T-helper 1 cell treated with Interleukin-12 subunit alpha and Interleukin-12 subunit beta and Interleukin-4 antibody, amounts not matched to agents 30 μg/mL and 1 μg/mL, for 36 hours (primary cell): ENCODE measurements around the gene ESYT3.
A peak's percentile ranks its signal among the peaks of the same experiment; 100 is the strongest.
"Not testable (repeated sequence)": the region's sequence is repeated elsewhere in the genome, so short reads cannot be mapped to it uniquely, and the experiment has no call there.

Experiments used
- H3K27ac Mint-ChIP-seq: one replicate; pipeline ENCODE4 v1.8.0; 2021; ENCODE audit warnings: mild to moderate bottlenecking, mixed read lengths
- H3K27me3 Mint-ChIP-seq: one replicate; pipeline ENCODE4 v1.8.0; 2021; ENCODE audit warnings: low read depth, mixed read lengths
- H3K36me3 Mint-ChIP-seq: one replicate; pipeline ENCODE4 v1.8.0; 2021; ENCODE audit warnings: low read depth, mixed read lengths
- H3K4me1 Mint-ChIP-seq: one replicate; pipeline ENCODE4 v1.8.0; 2021; ENCODE audit warnings: low read depth, mixed read lengths
- H3K4me3 Mint-ChIP-seq: one replicate; pipeline ENCODE4 v1.8.0; 2021; ENCODE audit warnings: mild to moderate bottlenecking, moderate library complexity, mixed read lengths
- H3K9me3 Mint-ChIP-seq: one replicate; pipeline ENCODE4 v1.8.0; 2021; ENCODE audit warnings: mixed read lengths

The ESYT3 gene

DNA sequence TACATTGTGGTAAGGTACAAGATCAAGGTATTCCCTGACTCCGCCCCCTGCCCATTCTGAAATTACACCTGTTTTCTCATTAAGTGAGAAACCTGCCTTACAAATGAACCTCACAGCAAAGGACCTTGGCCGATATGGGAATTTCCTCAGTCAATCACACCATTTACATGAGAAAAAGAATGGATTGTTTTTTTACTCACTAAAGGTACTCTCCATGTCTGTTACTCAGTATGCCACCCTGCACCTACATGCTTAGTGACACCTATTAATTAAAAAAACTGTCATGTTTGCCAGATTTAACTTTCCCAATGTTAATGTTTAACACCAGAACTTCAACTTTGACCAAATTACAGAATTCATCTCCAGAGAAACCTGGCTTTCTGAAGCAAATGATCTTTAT is 62.0 kb downstream of the ESYT3 start:
- Mint-ChIP-seq H3K27ac (no peak overlapping the region), H3K4me3 (no peak overlapping the region), H3K4me1 (peaks cover 8% of the 10 kb centered on the region), H3K36me3 (peaks cover 6% of the 10 kb centered on the region), H3K9me3 (peaks cover 3% of the 10 kb centered on the region), H3K27me3 (no peaks in the 10 kb centered on the region)

DNA sequence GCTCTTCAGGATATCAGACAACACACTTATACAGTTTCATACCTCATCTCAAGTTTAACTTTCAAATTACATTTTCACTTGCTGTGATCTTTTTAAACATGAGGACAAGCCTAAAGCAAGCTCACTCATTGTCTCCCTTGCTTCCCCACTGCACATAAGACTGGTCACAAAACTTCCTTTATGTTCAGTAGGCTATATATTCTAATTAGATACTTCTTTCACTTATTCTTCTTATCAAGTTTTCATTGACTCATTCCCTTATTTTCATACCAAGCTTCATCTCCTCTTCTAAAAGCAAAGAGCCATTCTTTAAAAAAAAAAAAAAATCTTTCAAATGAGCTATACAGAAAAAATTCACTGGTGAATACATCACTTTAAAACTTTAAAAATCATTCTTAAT is 62.6 kb downstream of the ESYT3 start:
- peaks cover 8% of the 10 kb centered on the region for H3K4me1 Mint-ChIP-seq
- no peak overlapping the region for H3K4me3 Mint-ChIP-seq
- peaks cover 4% of the 10 kb centered on the region for H3K36me3 Mint-ChIP-seq
- H3K27me3 Mint-ChIP-seq, result no peaks in the 10 kb centered on the region
- H3K27ac Mint-ChIP-seq, result no peak overlapping the region
- peaks cover 1% of the 10 kb centered on the region for H3K9me3 Mint-ChIP-seq

DNA sequence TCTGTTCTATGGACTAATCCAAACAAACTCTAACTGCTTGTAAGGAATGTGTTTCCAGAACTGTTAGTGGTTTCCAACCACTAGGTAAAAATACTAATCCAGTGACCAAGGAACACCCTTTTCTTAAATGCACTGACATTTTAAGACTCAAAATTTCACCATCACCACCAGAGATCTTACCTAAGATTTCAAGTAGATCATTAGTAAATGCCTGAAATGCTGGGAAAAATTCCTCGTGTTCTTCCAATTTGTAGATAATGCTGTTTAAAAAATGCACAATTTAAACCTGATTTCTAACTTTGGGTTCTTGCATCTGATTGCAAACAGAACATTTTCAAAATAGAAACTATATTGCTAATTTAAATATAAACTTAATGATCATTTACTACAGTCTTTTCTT is 63.4 kb downstream of the ESYT3 start:
- Mint-ChIP-seq H3K36me3 (peaks cover 4% of the 10 kb centered on the region), H3K27me3 (no peaks in the 10 kb centered on the region), H3K9me3 (no peaks in the 10 kb centered on the region), H3K4me1 (peaks cover 8% of the 10 kb centered on the region), H3K4me3 (no peak overlapping the region), H3K27ac (no peak overlapping the region)

DNA sequence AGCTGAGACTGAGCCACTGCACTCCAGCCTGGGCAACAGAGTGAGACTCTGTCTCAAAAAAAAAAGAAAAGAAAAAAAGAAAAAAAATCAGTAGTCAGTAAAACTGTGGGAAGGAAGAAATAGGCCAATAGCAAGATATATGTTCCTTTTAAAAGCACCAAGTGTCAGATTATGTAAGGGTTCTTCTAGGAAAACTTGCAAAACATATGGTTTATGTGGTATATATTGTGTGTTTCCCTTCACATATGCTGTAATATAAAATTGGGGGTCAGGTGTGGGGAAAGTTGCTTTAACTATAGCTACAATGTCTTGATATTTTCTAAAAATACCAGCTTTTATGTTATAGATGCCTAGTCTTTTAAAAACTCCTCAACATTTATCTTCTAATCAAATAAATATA is 64.6 kb downstream of the ESYT3 start:
- no peak overlapping the region for H3K27ac Mint-ChIP-seq
- no peaks in the 10 kb centered on the region for H3K9me3 Mint-ChIP-seq
- no peaks in the 10 kb centered on the region for H3K27me3 Mint-ChIP-seq
- peaks cover 3% of the 10 kb centered on the region for H3K36me3 Mint-ChIP-seq
- H3K4me3 Mint-ChIP-seq, result no peak overlapping the region
- H3K4me1 Mint-ChIP-seq, result peaks cover 5% of the 10 kb centered on the region

DNA sequence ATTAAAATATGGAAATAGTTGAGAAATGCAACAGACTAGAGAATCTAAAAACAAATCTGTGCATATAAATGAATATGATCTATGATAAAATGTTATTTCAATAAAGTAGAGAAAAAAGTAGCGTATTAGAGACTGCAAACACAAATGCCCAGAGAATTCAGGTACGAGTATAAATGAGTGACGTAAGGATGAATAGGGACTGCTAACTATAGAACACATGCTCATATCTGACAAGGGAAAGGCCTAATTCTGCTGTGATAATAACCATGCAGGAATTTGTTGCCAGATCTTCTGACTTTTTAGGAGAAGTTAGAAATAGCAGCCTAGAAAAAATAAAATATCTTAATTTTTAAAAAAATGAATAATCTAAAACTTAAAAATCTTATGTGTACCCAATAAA is 73.1 kb downstream of the ESYT3 start:
- H3K36me3 Mint-ChIP-seq, result peaks cover 2% of the 10 kb centered on the region
- H3K4me3 Mint-ChIP-seq, result no peak overlapping the region
- peaks cover 6% of the 10 kb centered on the region for H3K4me1 Mint-ChIP-seq
- H3K9me3 Mint-ChIP-seq, result no peaks in the 10 kb centered on the region
- no peaks in the 10 kb centered on the region for H3K27me3 Mint-ChIP-seq
- H3K27ac Mint-ChIP-seq, result no peak overlapping the region

DNA sequence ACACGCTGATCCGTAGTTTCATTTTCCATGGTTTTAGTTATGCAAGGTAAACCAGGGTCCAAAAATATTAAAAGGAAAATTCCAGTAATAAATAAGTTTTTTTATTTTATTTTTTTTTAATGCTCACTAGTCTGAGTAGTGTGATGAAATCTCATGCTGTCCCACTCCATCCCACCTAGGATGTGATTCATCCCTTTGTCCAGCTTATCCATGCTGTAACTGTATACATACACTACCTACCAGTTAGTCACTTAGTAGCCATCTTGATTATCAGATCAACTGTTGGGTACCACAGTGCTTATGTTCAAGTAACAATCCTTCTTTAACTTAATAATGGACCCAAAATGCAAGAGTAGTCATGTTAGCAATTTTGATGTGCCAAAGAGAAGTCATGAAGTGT is 75.2 kb downstream of the ESYT3 start:
- no peaks in the 10 kb centered on the region for H3K27me3 Mint-ChIP-seq
- H3K4me3 Mint-ChIP-seq, result no peak overlapping the region

DNA sequence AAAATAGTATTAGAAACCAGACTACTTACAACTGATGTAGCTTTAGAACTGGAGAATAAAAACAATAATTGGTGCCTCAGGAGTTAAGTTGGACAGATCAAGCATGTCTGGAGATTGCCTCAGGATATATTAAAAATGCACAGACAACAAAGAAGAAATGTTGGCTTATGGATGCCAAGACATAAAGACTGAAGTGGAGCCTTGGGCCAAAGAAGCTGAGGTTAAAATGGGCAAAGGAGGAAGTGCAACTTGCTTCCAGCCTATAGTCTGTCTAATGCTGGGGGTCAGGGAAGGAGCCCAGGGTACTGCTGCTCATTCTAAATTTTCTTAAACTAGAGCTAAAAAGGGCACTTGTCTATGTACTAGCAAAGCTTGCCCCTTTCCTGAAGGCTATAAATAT is 77.5 kb downstream of the ESYT3 start:
- Mint-ChIP-seq H3K27ac (no peak overlapping the region), H3K36me3 (peaks cover 11% of the 10 kb centered on the region), H3K4me1 (peaks cover 22% of the 10 kb centered on the region), H3K27me3 (no peaks in the 10 kb centered on the region), H3K4me3 (no peak overlapping the region), H3K9me3 (no peaks in the 10 kb centered on the region)

More for the DNA sequence above, 75.2 kb downstream of the ESYT3 start:
- no peaks in the 10 kb centered on the region for H3K9me3 Mint-ChIP-seq
- peaks cover 2% of the 10 kb centered on the region for H3K36me3 Mint-ChIP-seq
- no peak overlapping the region for H3K27ac Mint-ChIP-seq
- H3K4me1 Mint-ChIP-seq, result peaks cover 22% of the 10 kb centered on the region

DNA sequence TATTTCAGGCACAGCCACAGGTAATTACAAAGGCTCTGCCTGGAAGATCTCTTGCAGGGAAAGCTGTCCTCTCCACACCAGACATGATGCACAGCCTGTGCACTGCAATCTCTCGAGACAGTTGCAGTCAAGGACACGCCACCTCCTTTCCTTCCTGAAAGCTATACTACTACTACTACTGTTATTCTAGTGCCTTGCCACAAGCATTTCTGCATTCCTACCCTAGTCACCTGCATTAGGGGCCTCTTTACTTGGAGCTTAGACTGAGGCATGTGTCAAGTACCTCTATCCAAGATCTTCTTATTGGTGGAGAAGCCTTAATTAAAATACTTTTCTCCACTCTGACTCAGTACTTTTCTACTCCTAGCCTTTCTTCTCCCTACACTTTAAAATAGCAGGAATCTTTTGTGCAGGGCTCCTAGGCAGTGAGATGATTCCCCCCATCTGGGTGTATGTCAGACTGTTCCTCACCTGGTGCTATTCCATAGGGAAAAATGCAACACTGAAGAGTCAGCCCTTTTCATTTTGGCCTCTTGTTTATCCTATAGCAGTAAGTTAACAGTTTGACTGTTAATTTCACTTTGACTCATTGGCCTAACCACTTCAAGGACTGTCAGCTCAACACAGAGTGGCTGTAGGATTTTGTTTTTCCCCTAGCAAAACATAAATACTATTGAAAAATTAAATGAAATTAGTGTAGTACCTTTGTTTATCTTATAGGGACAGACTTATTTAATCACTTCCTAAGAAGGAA is 78.9 kb downstream of the ESYT3 start:
- Mint-ChIP-seq H3K4me1 (peaks cover 22% of the 10 kb centered on the region), H3K27ac (peak overlapping the region; percentile 75), H3K4me3 (peak overlapping the region; percentile 55), H3K27me3 (no peaks in the 10 kb centered on the region), H3K36me3 (peaks cover 15% of the 10 kb centered on the region), H3K9me3 (no peaks in the 10 kb centered on the region)

DNA sequence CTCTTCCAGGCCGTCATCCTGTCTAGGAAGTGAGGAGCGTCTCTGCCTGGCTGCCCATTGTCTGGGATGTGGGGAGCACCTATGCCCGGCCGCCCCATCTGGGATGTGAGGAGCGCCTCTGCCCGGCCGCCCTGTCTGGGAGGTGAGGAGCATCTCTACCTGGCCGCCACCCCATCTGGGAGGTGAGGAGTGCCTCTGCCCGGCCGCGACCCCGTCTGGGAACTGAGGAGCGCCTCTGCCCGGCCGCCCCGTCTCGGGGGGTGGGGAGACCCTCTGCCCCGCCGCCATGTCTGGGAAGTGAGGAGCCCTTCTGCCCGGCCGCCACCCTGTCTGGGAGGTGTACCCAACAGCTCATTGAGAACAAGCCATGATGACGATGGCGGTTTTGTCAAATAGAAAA is 87.0 kb downstream of the ESYT3 start:
- H3K36me3 Mint-ChIP-seq, result peaks cover 21% of the 10 kb centered on the region
- not testable (repeated sequence) for H3K4me3 Mint-ChIP-seq

More for the DNA sequence above, 87.0 kb downstream of the ESYT3 start:
- H3K27ac Mint-ChIP-seq, H3K4me1 Mint-ChIP-seq, H3K27me3 Mint-ChIP-seq, H3K9me3 Mint-ChIP-seq: not testable (repeated sequence)
